Ishikawa (cell line): ENCODE results near the gene MGMT.

Experiments used
- CEBPB ChIP-seq: IDR thresholded peaks from 2 replicates; pipeline ENCODE4 v1.6.1; 2012
- CREB1 ChIP-seq: IDR thresholded peaks from 2 replicates; pipeline ENCODE4 v1.6.1; 2012; ENCODE audit warnings: low read depth
- EGR1 ChIP-seq: IDR thresholded peaks from 2 replicates; pipeline ENCODE4 v1.6.1; 2012
- EP300 ChIP-seq: IDR thresholded peaks from 2 replicates; pipeline ENCODE4 v1.6.1; 2012; ENCODE audit warnings: borderline replicate concordance
- FOXM1 ChIP-seq: IDR thresholded peaks from 2 replicates; pipeline ENCODE4 v1.6.1; 2012; ENCODE audit warnings: low read depth, borderline replicate concordance
- NFIC ChIP-seq: IDR thresholded peaks from 2 replicates; pipeline ENCODE4 v1.6.1; 2012
- RAD21 ChIP-seq: IDR thresholded peaks from 2 replicates; pipeline ENCODE4 v1.6.1; 2012; ENCODE audit warnings: low read depth
- TAF1 ChIP-seq: IDR thresholded peaks from 2 replicates; pipeline ENCODE4 v1.6.1; 2012; ENCODE audit warnings: low read depth, mild to moderate bottlenecking
- TCF12 ChIP-seq: IDR thresholded peaks from 2 replicates; pipeline ENCODE4 v1.6.1; 2012; ENCODE audit warnings: low read depth
- TEAD4 ChIP-seq: IDR thresholded peaks from 2 replicates; pipeline ENCODE4 v1.6.1; 2012
- YY1 ChIP-seq: IDR thresholded peaks from 2 replicates; pipeline ENCODE4 v1.6.1; 2012; ENCODE audit warnings: low read depth
- ZBTB7A ChIP-seq: IDR thresholded peaks from 2 replicates; pipeline ENCODE4 v1.6.1; 2012; ENCODE audit warnings: low read depth
- TF ChIP-seq, protein P1 (sequence below): IDR thresholded peaks from 2 replicates; pipeline ENCODE4 v1.6.1; 2012; ENCODE audit warnings: low read depth, mild to moderate bottlenecking
- TF ChIP-seq, protein P2 (sequence below): IDR thresholded peaks from 2 replicates; pipeline ENCODE4 v1.6.1; 2012
- TF ChIP-seq, protein P3 (sequence below): IDR thresholded peaks from 2 replicates; pipeline ENCODE4 v1.6.1; 2012

Gene MGMT

DNA sequence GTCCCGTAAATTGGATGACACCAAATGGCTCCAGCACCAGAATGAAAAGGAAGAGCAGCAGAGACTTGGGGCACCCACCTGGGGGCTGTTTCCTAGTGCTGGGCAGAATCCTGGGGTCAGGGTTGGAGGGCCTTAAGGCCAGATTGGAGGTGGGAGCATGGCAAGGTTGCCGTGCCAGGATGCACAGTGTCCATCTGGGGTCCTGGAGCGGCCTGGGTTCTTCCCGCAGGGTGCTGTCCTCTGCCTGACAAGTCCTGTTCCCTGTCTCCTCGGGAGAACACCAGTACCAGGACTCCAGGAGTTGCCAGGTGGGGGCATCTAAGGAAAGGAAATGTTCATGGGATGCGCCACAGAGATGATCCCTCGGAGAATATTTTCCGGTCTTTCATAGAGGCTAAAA is 42.8 kb downstream of the MGMT start:
- TF ChIP-seq ZBTB7A (no peak), TCF12 (no peak), FOXM1 (no peak), TAF1 (no peak), RAD21 (no peak), CEBPB (no peak), TEAD4 (no peak), EGR1 (no peak), CREB1 (no peak), YY1 (no peak), EP300 (no peak), NFIC (no peak)
- TF ChIP-seq, protein P1, sequence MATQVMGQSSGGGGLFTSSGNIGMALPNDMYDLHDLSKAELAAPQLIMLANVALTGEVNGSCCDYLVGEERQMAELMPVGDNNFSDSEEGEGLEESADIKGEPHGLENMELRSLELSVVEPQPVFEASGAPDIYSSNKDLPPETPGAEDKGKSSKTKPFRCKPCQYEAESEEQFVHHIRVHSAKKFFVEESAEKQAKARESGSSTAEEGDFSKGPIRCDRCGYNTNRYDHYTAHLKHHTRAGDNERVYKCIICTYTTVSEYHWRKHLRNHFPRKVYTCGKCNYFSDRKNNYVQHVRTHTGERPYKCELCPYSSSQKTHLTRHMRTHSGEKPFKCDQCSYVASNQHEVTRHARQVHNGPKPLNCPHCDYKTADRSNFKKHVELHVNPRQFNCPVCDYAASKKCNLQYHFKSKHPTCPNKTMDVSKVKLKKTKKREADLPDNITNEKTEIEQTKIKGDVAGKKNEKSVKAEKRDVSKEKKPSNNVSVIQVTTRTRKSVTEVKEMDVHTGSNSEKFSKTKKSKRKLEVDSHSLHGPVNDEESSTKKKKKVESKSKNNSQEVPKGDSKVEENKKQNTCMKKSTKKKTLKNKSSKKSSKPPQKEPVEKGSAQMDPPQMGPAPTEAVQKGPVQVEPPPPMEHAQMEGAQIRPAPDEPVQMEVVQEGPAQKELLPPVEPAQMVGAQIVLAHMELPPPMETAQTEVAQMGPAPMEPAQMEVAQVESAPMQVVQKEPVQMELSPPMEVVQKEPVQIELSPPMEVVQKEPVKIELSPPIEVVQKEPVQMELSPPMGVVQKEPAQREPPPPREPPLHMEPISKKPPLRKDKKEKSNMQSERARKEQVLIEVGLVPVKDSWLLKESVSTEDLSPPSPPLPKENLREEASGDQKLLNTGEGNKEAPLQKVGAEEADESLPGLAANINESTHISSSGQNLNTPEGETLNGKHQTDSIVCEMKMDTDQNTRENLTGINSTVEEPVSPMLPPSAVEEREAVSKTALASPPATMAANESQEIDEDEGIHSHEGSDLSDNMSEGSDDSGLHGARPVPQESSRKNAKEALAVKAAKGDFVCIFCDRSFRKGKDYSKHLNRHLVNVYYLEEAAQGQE, result no peak
- TF ChIP-seq, protein P2, sequence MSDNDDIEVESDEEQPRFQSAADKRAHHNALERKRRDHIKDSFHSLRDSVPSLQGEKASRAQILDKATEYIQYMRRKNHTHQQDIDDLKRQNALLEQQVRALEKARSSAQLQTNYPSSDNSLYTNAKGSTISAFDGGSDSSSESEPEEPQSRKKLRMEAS, result no peak
- TF ChIP-seq, protein P3, sequence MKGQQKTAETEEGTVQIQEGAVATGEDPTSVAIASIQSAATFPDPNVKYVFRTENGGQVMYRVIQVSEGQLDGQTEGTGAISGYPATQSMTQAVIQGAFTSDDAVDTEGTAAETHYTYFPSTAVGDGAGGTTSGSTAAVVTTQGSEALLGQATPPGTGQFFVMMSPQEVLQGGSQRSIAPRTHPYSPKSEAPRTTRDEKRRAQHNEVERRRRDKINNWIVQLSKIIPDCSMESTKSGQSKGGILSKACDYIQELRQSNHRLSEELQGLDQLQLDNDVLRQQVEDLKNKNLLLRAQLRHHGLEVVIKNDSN, result no peak

DNA sequence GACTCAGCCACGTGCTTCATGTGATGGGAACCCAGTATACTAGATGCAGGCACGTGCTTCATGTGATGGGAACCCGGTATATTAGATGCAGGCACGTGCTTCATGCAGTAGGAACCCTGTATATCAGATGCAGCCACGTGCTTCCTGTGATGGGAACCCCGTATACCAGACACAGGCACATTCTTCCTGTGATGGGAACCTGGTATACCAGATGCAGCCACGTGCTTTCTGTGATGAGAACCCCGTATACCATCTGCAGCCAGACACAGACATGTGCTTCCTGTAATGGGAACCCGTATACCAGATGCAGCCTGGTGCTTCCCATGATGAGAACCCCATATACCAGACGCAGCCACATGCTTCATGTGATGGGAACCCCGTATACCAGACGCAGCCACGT is 44.0 kb downstream of the MGMT start:
- no peak for TF ChIP-seq YY1
- no peak for TF ChIP-seq ZBTB7A
- TF ChIP-seq EGR1, result no peak
- no peak for TF ChIP-seq NFIC
- TF ChIP-seq TEAD4, result no peak
- no peak for TF ChIP-seq FOXM1
- TF ChIP-seq TCF12, result no peak

DNA sequence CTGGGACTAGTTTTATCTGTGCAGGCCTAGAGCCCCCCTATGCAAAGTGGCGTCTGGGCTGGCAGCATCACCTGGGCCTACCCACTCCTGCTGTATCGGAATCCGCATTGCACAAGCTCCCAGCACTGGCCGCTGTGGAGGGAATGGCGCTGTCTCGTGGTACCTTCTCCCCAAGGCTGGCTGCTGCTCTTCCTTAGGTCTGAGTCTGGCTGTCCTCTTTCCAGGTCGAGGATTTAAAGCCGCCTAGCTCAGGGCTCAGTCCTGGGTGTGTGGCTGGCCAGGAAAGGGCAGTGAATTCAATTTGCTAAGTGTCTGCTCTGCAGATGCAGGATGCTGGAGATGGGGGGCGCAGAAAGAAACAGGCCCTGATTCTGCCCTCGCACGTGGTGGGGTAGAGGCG is 44.7 kb downstream of the MGMT start:
- no peak for TF ChIP-seq YY1
- TF ChIP-seq TEAD4, result no peak
- TF ChIP-seq CEBPB, result no peak

DNA sequence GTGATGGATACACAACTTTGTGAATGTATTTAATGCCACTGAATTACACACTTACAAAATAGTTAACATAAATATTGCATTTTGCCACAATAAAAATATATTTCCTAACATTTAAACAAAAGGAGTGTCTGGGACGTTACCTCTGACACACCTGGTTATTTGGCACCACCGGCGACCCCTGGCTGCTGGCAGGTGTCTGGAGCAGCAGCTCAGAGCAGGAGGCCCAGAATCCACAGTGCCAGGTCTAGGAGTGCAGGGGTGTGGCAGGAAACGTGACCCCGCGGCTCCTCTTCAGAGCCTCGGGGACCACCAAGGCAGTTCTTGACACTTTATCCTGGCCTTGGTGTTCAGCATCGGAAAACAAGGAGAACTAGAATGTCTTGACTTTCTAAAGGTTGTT is 46.3 kb downstream of the MGMT start:
- no peak for TF ChIP-seq TAF1
- no peak for TF ChIP-seq NFIC
- TF ChIP-seq, protein P1, result no peak
- TF ChIP-seq EGR1, result no peak
- TF ChIP-seq, protein P3, result no peak
- no peak for TF ChIP-seq TEAD4
- TF ChIP-seq CREB1, result no peak
- TF ChIP-seq, protein P2, result no peak
- no peak for TF ChIP-seq TCF12
- no peak for TF ChIP-seq YY1
- no peak for TF ChIP-seq CEBPB
- no peak for TF ChIP-seq ZBTB7A
- no peak for TF ChIP-seq RAD21
- no peak for TF ChIP-seq EP300

DNA sequence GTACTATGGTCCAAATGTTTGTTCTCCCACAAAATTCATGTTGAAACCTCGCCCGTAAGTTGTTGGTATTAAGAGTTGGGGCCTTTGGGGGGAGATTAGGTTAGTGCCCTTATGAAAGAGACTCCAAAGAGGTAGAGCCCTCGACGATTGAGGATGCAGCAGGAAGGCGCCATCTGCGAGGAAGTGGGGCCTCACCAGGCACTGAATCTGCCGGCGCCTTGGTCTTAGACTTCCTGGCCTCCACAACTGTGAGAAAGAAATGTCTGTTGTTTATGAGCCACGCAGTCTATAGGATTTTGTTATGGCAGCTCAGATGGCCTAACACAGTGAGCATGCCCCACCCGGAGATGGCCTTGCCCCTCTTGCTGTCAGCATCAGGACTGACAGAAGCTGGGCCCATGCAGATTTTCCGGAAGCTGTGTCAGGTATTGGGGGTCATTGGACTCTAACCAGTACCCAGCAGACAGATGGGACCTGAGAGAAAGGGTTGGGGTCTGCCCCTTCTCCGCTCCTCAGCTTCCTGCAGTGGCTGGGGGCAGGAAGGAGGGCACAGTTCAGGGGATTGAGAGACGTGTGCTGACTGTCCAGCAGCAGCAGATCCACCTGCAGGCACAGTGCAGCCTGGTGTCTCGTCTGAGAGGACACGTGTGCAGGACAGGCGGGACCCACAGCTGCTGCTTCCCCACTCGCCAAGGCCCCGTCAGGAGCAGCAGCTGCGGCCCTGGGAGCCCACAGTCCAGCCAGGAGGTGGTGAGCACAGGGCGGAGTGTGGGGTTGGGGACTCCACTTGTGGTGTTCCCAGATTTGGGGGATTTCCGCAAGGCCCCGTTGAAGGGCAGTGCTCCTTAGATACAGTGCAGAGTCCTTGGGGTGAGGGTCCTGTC is 47.8 kb downstream of the MGMT start:
- TF ChIP-seq TAF1, result no peak

DNA sequence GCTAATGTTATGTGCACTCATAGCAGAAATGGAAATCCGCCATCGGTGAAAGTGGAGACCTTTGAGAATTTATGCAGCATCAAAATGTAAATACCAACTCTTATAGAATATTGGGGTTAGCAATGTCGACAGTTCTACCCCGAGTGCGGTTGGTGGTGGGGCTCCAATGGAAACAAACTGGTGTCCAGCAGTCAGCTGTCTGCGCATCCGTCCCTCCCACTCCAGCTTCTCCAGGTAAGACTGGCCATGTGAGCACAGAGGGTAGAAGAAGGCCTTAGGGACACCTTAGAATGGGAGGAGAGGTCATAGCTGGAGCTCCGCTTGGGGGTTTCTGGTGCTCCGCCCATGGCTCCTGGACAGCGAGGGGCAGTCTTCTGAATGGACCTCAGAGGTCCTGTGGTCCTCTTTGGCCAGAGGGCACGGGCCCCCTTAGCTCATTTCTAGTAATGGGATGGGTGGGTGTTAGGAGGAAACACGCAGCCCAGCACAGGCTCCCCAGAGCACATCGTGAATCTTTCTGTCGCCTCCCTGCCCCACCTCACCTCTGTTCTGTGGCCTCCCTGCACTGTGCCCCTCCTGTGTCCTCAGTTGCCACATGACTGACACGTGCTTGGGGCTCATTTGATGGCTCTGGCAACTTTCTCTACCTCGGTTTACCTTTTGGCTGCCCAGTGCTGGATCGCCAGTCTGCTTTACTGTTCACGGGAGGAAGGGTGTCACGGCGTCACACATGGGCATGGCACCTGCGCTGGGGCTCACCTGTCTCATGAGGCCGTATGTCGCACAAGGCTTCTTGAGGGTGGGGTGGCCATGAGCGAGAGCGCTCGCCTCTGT is 50.0 kb downstream of the MGMT start:
- TF ChIP-seq CEBPB (no peak), TAF1 (no peak), CREB1 (no peak), NFIC (no peak), FOXM1 (no peak), EGR1 (no peak), TCF12 (no peak)
- TF ChIP-seq, protein P3, result no peak
